ENCODE data around the gene SLC38A10.
A peak's percentile ranks its signal among the peaks of the same experiment; 100 is the strongest.

Gene SLC38A10

GRCh38 chr17:81295031-81295675, at the start of gene SLC38A10:
SLC38A10 (minus strand) TSS chr17:81295307; CDS start chr17:81294921, 386 bp downstream.
- peak; percentile 96 for DNase-seq

DNA sequence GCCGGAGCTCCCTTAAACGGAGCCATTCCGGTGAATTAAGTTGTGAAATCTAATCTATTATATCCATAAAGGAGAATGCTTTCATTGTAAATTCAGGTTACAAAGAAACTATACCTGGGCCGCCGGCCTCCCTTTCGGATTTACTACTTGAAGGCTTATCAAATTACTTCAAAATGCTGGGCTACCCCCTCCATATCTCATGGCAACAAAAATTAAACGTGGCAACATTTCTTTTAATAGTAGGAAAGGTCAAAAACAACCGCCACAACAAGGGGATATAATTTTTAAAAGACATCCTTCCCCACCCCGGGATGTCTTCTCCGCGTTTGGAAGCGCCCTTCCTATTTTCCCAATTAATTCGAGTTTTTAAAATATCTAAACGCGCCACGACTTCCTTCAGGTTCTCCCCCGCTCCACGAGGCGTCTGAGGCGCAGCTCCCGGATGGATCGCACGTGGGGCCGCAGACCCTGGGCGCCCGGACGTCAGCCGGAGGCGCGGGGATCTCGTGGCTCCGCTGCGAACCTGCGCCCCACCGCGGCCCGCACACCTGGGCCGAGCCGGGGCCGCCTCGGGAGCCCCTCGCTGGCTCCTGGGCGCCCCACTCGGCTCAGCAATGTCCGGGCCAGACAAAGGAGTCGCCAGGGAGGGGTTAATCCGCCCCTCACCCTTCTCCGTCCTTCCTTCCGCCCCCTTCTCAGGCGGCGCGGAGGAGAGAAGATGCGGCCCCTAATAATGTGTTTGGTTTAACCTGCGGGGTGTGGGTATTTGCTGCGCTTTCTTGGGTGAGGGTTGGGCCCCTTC, 47.4 kb upstream of the SLC38A10 start:
- no peak for DNase-seq

- DNase-seq, result no peak
Observed at GRCh38 chr17:81341516-81342268, 46.6 kb upstream of the SLC38A10 start.

DNA sequence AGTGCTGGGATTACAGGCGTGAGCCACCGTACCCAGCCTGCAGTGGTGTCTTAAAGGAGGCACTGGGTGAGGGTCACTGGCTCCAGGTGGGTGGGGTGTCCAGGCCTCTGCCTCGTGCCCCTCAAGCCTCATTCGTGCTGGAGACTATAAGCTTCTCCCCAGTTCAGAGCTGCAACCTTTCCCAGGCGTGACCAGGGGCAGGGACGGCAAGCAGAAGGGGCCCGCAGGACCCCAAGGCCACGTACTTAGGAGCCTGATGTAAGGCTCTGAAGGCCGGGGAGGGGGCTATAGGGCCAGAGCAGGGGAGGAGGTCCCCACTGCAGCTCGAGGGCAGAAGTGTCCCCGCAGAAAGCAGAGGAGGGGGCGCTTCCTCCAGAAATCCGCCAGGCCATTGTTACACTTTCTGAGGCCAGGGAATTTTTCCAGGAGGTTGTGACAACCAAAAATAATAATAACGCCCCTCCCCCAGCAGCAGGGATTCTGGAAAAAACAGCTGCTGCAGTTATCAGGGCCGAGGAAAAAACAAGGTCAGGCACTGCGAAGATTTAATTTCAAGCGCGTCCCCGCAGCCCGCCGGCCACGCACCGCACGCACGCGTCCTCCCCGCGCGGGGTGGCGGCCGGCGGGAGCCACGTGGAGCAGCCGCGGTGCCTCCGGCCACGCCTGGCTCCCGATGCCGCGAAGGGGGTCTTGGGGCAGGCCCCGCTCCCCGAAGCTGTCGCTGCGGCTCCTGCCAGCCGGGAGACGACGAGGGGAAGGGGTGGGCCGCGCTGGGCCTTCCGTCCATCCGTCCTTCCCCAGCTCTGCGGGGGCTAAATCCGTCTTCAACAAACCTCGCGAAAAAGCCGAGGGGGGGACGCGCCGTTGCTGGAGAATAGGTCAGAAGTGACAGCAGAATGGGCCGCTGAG, 45.8 kb upstream of the SLC38A10 start:
- no peak for DNase-seq

- no peak for DNase-seq
Observed at GRCh38 chr17:81339534-81340296, 44.6 kb upstream of the SLC38A10 start.

GRCh38 chr17:81339191-81339533, 44.1 kb upstream of the SLC38A10 start:
- no peak for DNase-seq

DNA sequence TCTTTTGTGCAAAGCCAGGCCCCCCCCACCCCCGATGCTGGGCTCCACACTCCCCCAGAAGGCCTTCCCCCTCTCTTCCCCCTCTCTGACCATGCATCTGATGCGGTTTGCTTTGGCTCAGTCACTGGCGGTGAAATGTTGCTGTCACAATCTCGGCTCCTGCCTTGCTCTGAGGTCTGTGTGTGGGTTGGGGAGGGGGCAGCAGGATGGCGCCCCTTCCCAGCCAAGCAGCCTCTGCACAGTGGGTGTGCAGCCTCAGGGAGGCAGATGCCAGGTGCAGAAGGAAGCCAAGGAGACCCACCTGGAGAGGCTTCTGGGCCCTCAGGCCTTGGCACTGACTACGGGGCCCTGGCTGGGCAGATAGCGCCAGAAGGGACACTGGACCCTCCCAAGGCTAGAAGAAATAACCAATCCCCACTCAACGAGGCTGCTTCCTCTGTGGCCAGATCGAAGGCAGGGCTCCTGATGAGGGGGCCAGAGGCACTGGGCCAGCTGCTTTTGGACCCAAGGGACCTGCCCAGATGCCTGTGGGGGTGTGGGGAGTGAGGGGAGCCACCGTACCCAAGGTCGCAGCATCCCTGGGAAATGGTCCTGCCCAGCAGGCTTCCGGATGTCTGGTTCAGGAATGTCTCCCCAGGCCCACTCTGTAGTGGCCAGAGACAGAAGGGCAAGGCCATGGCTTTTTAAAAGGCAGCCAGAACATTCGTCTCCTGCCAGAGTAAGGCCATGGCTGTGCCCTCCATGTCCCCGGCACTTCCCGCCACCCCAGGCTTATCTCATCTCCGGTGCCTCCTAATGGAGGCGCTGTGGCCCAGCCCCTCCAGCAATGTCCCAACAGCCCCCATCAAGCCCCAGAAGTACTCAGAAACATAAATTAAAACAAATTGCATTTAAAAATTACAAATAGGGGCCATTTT, 43.4 kb upstream of the SLC38A10 start:
- no peak for DNase-seq

GRCh38 chr17:81337476-81337879, 42.4 kb upstream of the SLC38A10 start:
- DNase-seq, result no peak

DNA sequence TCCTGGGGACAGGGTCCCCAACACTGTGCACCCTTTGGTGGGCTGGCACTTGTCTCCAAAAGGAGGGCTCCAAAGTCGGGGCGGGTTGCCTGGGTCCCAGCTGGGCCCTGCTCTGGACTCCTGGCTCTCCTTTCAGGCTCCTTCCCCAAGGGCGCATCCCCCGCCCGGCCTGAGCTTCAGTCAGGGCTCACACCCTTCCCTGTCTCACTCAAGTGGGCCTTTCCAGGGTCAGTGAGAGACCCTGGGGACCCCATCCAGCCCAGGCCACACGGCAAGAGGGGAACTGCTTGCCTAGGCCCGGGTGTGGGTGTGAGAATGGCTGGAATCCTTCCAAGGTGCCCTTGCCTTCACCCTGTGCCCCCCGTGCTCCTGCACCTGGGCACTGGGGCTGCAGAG, 41.8 kb upstream of the SLC38A10 start:
- DNase-seq, result no peak

GRCh38 chr17:81336296-81336929, 41.3 kb upstream of the SLC38A10 start:
- DNase-seq, result no peak

DNA sequence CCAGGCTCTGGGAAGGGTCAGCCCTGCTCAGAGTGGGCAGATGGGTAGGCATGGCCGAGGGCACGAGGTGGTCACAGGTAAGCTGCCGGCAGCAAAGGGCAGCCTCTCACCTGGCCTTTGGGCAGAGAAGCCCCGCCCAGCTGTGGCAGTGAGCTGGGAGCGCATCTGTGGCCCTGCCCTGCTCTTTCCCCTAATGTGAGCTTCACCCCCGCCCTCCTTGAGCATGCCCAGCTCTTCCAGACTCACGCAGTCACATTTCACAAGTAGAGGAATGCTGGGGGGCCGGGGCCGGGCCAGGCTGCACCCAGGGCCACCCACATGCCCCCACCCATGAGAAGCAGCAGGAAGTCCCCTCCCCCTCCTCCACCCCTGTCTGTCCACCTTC, 40.7 kb upstream of the SLC38A10 start:
- no peak for DNase-seq

GRCh38 chr17:81334987-81335772, 40.1 kb upstream of the SLC38A10 start:
- no peak for DNase-seq

DNA sequence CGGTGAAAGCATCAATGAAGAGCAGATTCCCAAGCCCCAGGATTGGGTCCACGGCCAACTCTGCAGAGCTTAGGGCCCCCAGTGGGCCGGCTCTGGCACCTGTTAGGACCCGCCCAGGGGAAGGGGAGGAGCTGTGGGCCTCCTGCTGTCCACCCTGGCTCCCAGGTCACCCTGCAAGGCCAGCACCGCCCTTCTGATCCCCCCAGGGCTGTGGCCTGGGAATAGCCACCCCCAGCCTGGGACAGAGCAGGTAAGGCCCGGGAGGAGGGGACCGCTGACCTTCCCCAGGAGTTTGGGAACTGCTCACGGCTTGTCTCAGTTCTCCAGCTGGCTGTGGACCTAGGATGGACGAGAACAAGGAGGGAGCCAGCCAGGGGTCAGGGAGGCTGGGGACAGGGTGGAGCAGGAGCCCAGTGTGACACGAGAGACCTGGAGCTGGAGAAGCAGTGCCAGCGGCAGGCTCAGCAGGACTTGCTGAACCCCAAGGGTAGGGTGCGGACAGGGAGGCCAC, 39.3 kb upstream of the SLC38A10 start:
- DNase-seq, result no peak

- DNase-seq, result no peak
Observed at GRCh38 chr17:81333616-81334368, 38.7 kb upstream of the SLC38A10 start.

GRCh38 chr17:81332914-81333528, 37.9 kb upstream of the SLC38A10 start:
- no peak for DNase-seq

GRCh38 chr17:81332118-81332834, 37.2 kb upstream of the SLC38A10 start:
- no peak for DNase-seq

DNA sequence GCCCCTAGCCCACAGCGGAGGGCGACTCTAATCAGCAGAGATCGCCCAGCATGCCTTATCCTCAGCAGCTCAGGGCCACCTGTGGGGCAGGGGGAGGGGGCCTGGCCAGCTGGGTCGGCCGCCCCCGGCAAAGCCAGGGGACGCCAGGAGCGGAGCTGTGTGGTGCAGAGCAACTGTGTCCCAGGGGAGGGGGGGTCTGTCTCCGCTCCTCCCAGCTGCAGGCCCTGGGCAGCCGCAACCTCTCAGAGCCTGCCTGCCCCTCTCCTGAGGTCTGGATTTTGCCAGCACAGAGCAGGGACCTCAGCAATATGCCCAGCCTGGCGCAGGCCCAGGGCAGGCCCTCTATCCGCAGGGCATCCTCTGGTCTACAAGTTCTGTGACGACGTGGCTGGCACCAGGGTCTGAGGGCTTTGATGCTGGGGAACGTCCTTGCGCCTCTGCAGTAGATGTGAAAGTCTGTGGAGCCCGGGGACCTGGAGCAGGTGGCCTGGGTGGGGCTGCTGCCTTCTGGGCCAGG, 36.5 kb upstream of the SLC38A10 start:
- DNase-seq, result no peak

Measured in stimulated activated CD4-positive, alpha-beta T cell treated with anti-CD3 and anti-CD28 coated beads, Interleukin-15, amount 100 ng/mL, for 24 hours (primary cell).